WTC11 (cell line): ENCODE data around the gene LINC01488. TPM values are rescaled to one million over a fixed set of nuclear protein-coding genes. Genes with fewer than 3 reads are reported as not detected.

Source experiments
- ATAC-seq: fragments of 200-7000 bp; cut with Tn5 transposase; 2 replicates; pipeline ENCODE4 v1.10.0; 2021; ENCODE audit warnings: mild to moderate bottlenecking, moderate library complexity
- CTCF ChIA-PET: fragments of 300-600 bp; sonication (Branson Sonifier 250); formaldehyde crosslinking; loops from one replicate; lab custom pipeline; 2021; ENCODE audit warnings: antibody characterized with exemption; lab: Charles Lee
- POLR2A ChIA-PET: fragments of 350-600 bp; sonication (Branson Sonifier 250); formaldehyde crosslinking; loops from one replicate; lab custom pipeline; 2021; ENCODE audit warnings: antibody characterized with exemption; lab: Charles Lee
- DNase-seq: peaks from one replicate; pipeline ENCODE4 v3.0.0; 2021; ENCODE audit warnings: low spot score
- H3K27ac Mint-ChIP-seq: 2 replicates; pipeline ENCODE4 v1.8.0; 2021; ENCODE audit warnings: mixed read lengths
- H3K27me3 Mint-ChIP-seq: 2 replicates; pipeline ENCODE4 v1.8.0; 2021; ENCODE audit warnings: low read depth, mild to moderate bottlenecking, moderate library complexity, mixed read lengths
- H3K36me3 Mint-ChIP-seq: 2 replicates; pipeline ENCODE4 v1.8.0; 2021; ENCODE audit warnings: mixed read lengths
- H3K4me1 Mint-ChIP-seq: 2 replicates; pipeline ENCODE4 v1.8.0; 2022; ENCODE audit warnings: mixed read lengths
- H3K4me3 Mint-ChIP-seq: 2 replicates; pipeline ENCODE4 v1.8.0; 2021; ENCODE audit warnings: mild to moderate bottlenecking, moderate library complexity, mixed read lengths
- H3K9me3 Mint-ChIP-seq: 2 replicates; pipeline ENCODE4 v1.8.0; 2021; ENCODE audit warnings: mixed read lengths
- AFF4 ChIP-seq: sonication (generic); formaldehyde crosslinking; IDR thresholded peaks from 2 replicates; pipeline ENCODE4 v1.8.1; 2023; ENCODE audit warnings: mild to moderate bottlenecking, missing genetic modification reagents, borderline replicate concordance
- EMX1 ChIP-seq: fragments of 250-450 bp; sonication (Bioruptor Pico); IDR thresholded peaks from 2 replicates; pipeline ENCODE4 v1.8.0; 2021; ENCODE audit warnings: mild to moderate bottlenecking
- FOXP1 ChIP-seq: sonication (generic); formaldehyde crosslinking; IDR thresholded peaks from 2 replicates; pipeline ENCODE4 v1.8.0; 2022; ENCODE audit warnings: missing genetic modification reagents, mild to moderate bottlenecking, moderate library complexity, borderline replicate concordance
- GRHL2 ChIP-seq: fragments of 250-450 bp; sonication (Bioruptor Pico); IDR thresholded peaks from 2 replicates; pipeline ENCODE4 v1.8.0; 2022; ENCODE audit warnings: mild to moderate bottlenecking, moderate library complexity; ENCODE audit not compliant: insufficient replicate concordance, severe bottlenecking
- GTF2I ChIP-seq: fragments of 250-450 bp; sonication (Bioruptor Pico); conservative IDR thresholded peaks from 2 replicates; pipeline ENCODE4 v1.4.0; 2021; ENCODE audit warnings: mild to moderate bottlenecking
- JAZF1 ChIP-seq: fragments of 250-450 bp; sonication (Bioruptor Pico); IDR thresholded peaks from 2 replicates; pipeline ENCODE4 v1.9.0; 2021; ENCODE audit warnings: moderate library complexity, mild to moderate bottlenecking, inconsistent platforms
- JUN ChIP-seq: sonication (generic); formaldehyde crosslinking; IDR thresholded peaks from 2 replicates; pipeline ENCODE4 v1.8.0; 2023; ENCODE audit warnings: mild to moderate bottlenecking, missing genetic modification reagents
- PRDM15 ChIP-seq: sonication (generic); formaldehyde crosslinking; IDR thresholded peaks from 2 replicates; pipeline ENCODE4 v1.8.0; 2022; ENCODE audit warnings: missing genetic modification reagents
- PRRX2 ChIP-seq: fragments of 250-450 bp; sonication (Bioruptor Pico); IDR thresholded peaks from 2 replicates; pipeline ENCODE4 v1.8.0; 2021; ENCODE audit warnings: mild to moderate bottlenecking
- SMAD4 ChIP-seq: sonication (generic); formaldehyde crosslinking; IDR thresholded peaks from 2 replicates; pipeline ENCODE4 v1.8.0; 2022; ENCODE audit warnings: mild to moderate bottlenecking, missing genetic modification reagents
- TCF7 ChIP-seq: sonication (generic); formaldehyde crosslinking; IDR thresholded peaks from 2 replicates; pipeline ENCODE4 v1.8.0; 2022; ENCODE audit warnings: mild to moderate bottlenecking, low read depth, missing genetic modification reagents, moderate library complexity
- TEAD1 ChIP-seq: sonication (generic); formaldehyde crosslinking; IDR thresholded peaks from 2 replicates; pipeline ENCODE4 v1.8.0; 2022; ENCODE audit warnings: mild to moderate bottlenecking, missing genetic modification reagents
- TEAD4 ChIP-seq: sonication (generic); formaldehyde crosslinking; IDR thresholded peaks from 2 replicates; pipeline ENCODE4 v1.8.0; 2022; ENCODE audit warnings: mild to moderate bottlenecking, missing genetic modification reagents
- TP53 ChIP-seq: sonication (generic); formaldehyde crosslinking; IDR thresholded peaks from 2 replicates; pipeline ENCODE4 v1.8.1; 2023; ENCODE audit warnings: mild to moderate bottlenecking, missing genetic modification reagents
- USF1 ChIP-seq: sonication (generic); formaldehyde crosslinking; IDR thresholded peaks from 2 replicates; pipeline ENCODE4 v1.8.0; 2022; ENCODE audit warnings: mild to moderate bottlenecking, missing genetic modification reagents
- ZBTB43 ChIP-seq: sonication (generic); formaldehyde crosslinking; IDR thresholded peaks from 2 replicates; pipeline ENCODE4 v1.8.1; 2023; ENCODE audit warnings: mild to moderate bottlenecking, missing genetic modification reagents
- ZNF232 ChIP-seq: sonication (generic); formaldehyde crosslinking; IDR thresholded peaks from 2 replicates; pipeline ENCODE4 v1.8.0; 2022; ENCODE audit warnings: mild to moderate bottlenecking, missing genetic modification reagents
- ZNF281 ChIP-seq: sonication (generic); formaldehyde crosslinking; IDR thresholded peaks from 2 replicates; pipeline ENCODE4 v1.8.0; 2023; ENCODE audit warnings: mild to moderate bottlenecking, missing genetic modification reagents
- ZNF317 ChIP-seq: sonication (generic); formaldehyde crosslinking; IDR thresholded peaks from 2 replicates; pipeline ENCODE4 v1.8.1; 2023; ENCODE audit warnings: low read depth, mild to moderate bottlenecking, moderate library complexity, missing genetic modification reagents, borderline replicate concordance
- ZNF423 ChIP-seq: fragments of 250-450 bp; sonication (Bioruptor Pico); IDR thresholded peaks from 2 replicates; pipeline ENCODE4 v2.1.2; 2022; ENCODE audit warnings: mild to moderate bottlenecking, moderate library complexity
- total RNA-seq: library from RNA; stranded (reverse); gene quantifications from 3 replicates; pipeline ENCODE4 v1.2.3, GENCODE V29; 2021

Gene LINC01488
- total RNA-seq, 1 experiment from 2014 or later: not detected

DNA sequence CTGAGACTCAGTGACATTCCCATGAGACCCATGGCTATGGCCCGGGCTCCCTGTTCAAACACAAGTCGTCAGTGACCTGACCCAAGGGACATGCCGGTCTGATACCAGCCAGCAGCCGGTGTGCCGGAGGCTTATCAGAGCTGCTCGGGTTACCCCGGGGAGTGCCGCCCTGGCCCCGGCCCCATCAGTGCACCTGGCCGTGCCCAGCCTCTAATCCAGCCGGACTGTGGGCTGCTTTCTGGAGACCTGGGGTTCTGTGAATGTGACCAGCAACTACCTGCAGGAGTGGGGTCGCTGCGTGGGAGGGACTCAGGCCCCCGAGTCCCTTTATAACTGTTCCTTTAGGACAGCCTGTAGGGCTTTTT lies 52.7 kb downstream of the LINC01488 start (continued):
- no peak for TF ChIP-seq AFF4 (CRISPR knock-in tag)

- Mint-ChIP-seq H3K9me3 (no peaks in the 10 kb centered on the region), H3K27me3 (no peaks in the 10 kb centered on the region; the same call in 1 of the 2 replicates), H3K4me1 (peaks cover 24% of the 10 kb centered on the region), H3K36me3 (no peaks in the 10 kb centered on the region), H3K27ac (no peak overlapping the region), H3K4me3 (no peak overlapping the region)
- POLR2A ChIA-PET: no interaction called here
- ATAC-seq: no peak
- no peak for DNase-seq
- TF ChIP-seq ZNF423 (no peak), EMX1 (CRISPR knock-in tag) (no peak), TP53 (no peak), GRHL2 (CRISPR knock-in tag) (no peak), USF1 (no peak), SMAD4 (CRISPR knock-in tag) (no peak), GTF2I (CRISPR knock-in tag) (no peak), JAZF1 (CRISPR knock-in tag) (no peak)
- CTCF ChIA-PET: interaction anchor here (0.8 kb wide), 1 partner anchor 738 kb away, joined by 4 read pairs; no protein-coding TSS in a partner anchor
These were observed 54.4 kb downstream of the LINC01488 start for GRCh38 chr11:69535908-69536307.

DNA sequence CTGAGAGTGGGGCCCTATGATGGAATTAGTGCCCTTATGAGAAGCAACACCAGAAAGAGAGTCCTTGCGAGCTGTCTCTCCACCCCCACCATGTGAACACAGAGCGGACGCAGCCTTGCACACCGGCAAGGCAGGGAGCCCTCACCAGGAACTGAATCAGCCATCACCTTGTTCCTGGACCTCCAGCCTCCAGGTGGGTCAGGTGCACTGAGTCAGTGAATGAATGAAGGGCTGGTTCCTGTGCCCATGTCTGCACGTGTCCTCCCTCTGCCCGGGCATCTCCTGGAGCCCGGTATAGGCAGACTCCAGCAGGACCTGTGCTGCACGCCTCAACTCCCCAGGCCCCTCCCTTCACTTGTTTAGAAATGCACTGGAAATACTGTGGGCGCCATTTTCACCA lies 54.9 kb downstream of the LINC01488 start:
- POLR2A ChIA-PET: no interaction called here
- H3K27ac Mint-ChIP-seq: no peak overlapping the region
- no peaks in the 10 kb centered on the region; the same call in 1 of the 2 replicates for H3K27me3 Mint-ChIP-seq
- DNase-seq (no peak), ATAC-seq (no peak)
- CTCF ChIA-PET: interaction anchor here (0.8 kb wide), 1 partner anchor 738 kb away, joined by 4 read pairs; no protein-coding TSS in a partner anchor
- H3K4me3 Mint-ChIP-seq: no peak overlapping the region
- no peaks in the 10 kb centered on the region for H3K36me3 Mint-ChIP-seq
- H3K9me3 Mint-ChIP-seq: no peaks in the 10 kb centered on the region
- TF ChIP-seq ZBTB43 (CRISPR knock-in tag) (no peak), JUN (no peak), TCF7 (CRISPR knock-in tag) (no peak)
- H3K4me1 Mint-ChIP-seq: peaks cover 22% of the 10 kb centered on the region

GRCh38 chr11:69537126-69537525 lies 55.7 kb downstream of the LINC01488 start:
- Mint-ChIP-seq H3K36me3 (no peaks in the 10 kb centered on the region), H3K4me3 (no peak overlapping the region), H3K27ac (no peak overlapping the region), H3K9me3 (no peaks in the 10 kb centered on the region), H3K4me1 (peaks cover 22% of the 10 kb centered on the region), H3K27me3 (no peaks in the 10 kb centered on the region; the same call in 1 of the 2 replicates)
- ATAC-seq (no peak), DNase-seq (no peak)
- ChIA-PET CTCF (no interaction called here), POLR2A (no interaction called here)
- no peak for TF ChIP-seq FOXP1
- no peak for TF ChIP-seq ZNF317 (CRISPR knock-in tag)
- TF ChIP-seq TEAD1 (CRISPR knock-in tag): no peak
- TF ChIP-seq JUN: no peak
- TF ChIP-seq TEAD4: no peak
- TF ChIP-seq JAZF1 (CRISPR knock-in tag): no peak
- TF ChIP-seq PRDM15 (CRISPR knock-in tag): no peak
- TF ChIP-seq ZNF232 (CRISPR knock-in tag): no peak
- no peak for TF ChIP-seq PRRX2 (CRISPR knock-in tag)
- TF ChIP-seq TP53: no peak
- no peak for TF ChIP-seq ZNF281 (CRISPR knock-in tag)
